GDM1 (cell line): ENCODE results near the gene METRN.
"Not testable (repeated sequence)": the region's sequence is repeated elsewhere in the genome, so short reads cannot be mapped to it uniquely, and the experiment has no call there.

Source experiments
- DNase-seq: peaks from one replicate; lab custom pipeline; 2025; lab: John Stamatoyannopoulos, UW

METRN gene

DNA sequence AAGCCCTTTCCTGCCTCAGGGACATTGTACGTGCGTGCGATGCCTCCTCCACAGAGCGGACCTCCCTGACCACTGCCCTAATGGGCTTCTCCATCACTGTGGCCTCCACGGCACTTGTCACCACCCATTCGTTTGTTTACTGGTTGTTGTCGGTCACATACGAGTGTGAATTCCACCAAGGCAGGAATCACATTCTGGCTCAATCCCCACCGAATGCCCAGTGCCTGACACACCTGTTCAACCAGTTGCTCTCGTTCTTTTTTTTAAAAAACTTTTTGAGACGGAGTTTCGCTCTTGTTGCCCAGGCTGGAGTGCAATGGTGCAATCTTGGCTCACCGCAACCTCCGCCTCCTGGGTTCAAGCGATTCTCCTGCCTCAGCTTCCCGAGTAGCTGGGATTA is 23.7 kb upstream of the METRN start:
- DNase-seq = not testable (repeated sequence)

- DNase-seq = no peak
Measured at GRCh38 chr16:692356-693108, 22.4 kb upstream of the METRN start.

GRCh38 chr16:693364-693763 is 21.6 kb upstream of the METRN start:
- DNase-seq = no peak

DNA sequence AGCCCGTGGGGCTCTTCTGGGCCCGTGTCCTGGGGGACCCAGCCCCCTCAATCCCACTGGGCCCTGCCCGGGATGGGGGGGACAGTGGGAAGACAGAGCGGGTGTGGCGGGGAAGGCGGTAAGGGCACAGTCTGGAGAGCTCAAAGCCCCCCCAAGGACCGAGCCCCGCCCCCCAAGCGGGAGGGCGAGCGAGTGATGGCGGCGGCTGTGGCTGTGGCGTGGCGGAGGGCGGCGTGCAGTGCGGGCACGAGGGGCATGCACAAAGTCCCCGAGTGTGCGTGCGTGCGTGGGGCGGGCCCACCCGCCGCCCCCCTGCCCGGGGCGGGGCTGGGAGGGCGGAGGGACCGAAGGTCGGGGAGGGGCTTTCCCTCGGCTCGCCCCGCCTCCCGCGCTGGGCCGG is 21.2 kb upstream of the METRN start:
- DNase-seq = no peak

- DNase-seq = no peak
Measured at GRCh38 chr16:694187-694862, 20.6 kb upstream of the METRN start.

- no peak for DNase-seq
Measured at GRCh38 chr16:694863-695354, 20.0 kb upstream of the METRN start.

- no peak for DNase-seq
Measured at GRCh38 chr16:695355-696089, 19.4 kb upstream of the METRN start.

DNA sequence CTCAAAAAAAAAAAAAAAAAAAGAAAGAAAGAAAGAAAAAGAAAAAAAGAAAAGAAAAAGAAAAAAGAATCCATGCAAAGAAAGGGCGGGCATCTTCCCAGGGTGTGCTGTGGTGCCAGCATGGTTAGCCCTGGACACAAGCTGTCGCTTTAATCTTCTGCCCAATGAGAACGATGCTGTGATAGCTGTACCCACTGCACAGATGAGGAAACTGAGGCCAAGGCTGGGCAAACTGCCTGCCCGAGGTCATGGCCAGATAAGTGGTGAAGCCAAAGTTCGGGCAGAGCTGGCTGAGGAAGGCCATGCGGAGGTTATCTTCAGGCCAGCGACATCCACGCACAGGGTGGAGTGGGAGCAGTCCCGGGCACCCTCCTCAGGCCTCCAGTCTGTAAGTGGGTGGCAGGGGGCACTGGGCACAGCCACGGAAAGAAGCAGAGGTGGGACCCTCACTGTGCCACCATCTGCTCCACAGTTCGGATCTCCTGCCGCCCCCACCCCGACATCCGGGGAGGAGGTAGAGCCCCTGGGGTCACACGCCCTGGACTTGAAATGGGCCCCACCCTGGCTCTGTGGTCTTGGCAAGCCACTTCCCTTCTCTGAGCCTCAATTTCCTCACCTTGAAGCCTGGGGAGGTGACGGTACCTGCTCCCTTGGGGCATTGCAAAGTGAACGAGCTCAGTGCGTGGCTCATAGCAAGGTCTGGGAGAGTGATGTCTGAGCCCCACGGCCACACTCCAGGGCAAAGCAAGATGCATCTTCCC is 15.8 kb upstream of the METRN start:
- DNase-seq = no peak

GRCh38 chr16:700684-701584 is 14.0 kb upstream of the METRN start:
- no peak for DNase-seq

DNA sequence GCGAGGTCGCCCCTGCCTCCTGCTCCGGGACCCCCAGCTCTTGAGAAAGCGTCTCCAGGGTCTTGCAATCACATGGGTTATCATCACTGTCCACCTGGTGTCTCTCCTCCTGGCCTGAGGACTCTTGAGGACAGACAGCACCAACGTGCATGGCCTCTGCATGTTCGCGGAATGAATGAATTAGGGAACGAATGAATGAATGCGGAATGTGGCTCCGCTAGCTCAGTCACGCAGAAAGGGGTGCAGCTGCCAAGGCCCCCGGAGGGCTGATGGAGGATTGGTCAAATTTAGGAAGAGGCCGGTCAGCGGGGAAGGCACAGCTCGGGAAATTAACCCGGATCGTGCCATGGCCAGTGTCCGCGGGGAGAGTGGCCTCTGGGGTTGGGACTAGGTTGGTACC is 12.6 kb upstream of the METRN start:
- DNase-seq = no peak

DNA sequence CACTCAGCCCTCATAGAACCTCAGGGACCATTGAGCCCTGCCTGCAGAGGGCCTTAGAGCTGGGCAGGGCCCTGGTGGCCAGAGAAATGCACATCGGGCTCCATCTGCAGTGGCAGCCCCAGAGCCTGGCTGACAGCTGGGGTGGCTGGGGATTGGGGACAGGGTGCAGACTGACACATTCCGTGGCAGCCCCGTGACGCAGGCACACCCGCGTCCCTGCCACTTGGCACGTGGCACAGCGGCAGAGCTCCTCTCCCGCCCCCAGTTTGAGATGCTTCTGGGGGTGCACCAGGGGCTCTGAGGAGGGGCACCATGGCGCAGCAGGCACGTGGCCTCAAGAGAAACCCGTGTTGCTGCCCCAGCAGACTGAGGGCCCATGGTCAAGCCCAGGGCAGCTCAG is 11.5 kb upstream of the METRN start:
- DNase-seq = no peak

DNA sequence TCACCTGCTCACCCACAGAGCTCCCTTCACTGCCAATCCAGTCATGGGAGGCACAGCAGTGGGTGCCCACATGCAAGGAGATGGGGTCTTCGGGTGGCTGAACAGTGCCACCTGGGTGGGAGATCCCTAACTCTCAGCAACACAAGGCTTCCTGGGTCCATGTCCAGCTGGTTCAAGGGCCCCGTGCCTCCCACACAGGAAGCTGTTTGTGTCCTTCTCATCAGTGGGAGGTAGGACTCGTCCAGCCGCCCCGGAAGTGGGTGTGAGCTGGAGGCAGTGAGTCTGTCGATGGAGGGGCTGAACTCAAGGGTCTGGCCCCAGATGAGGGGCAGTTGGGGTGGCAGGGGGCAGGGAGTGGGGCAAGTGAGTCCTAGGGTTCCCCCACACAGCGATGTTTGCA is 10.9 kb upstream of the METRN start:
- DNase-seq = no peak

GRCh38 chr16:704552-705380 is 10.2 kb upstream of the METRN start:
- no peak for DNase-seq

- DNase-seq = no peak
Measured at GRCh38 chr16:705431-706188, 9.3 kb upstream of the METRN start, which contains the start of gene FBXL16. Gene FBXL16 (minus strand): TSS chr16:705801. CDS start chr16:697405, 8,396 bp downstream.

DNA sequence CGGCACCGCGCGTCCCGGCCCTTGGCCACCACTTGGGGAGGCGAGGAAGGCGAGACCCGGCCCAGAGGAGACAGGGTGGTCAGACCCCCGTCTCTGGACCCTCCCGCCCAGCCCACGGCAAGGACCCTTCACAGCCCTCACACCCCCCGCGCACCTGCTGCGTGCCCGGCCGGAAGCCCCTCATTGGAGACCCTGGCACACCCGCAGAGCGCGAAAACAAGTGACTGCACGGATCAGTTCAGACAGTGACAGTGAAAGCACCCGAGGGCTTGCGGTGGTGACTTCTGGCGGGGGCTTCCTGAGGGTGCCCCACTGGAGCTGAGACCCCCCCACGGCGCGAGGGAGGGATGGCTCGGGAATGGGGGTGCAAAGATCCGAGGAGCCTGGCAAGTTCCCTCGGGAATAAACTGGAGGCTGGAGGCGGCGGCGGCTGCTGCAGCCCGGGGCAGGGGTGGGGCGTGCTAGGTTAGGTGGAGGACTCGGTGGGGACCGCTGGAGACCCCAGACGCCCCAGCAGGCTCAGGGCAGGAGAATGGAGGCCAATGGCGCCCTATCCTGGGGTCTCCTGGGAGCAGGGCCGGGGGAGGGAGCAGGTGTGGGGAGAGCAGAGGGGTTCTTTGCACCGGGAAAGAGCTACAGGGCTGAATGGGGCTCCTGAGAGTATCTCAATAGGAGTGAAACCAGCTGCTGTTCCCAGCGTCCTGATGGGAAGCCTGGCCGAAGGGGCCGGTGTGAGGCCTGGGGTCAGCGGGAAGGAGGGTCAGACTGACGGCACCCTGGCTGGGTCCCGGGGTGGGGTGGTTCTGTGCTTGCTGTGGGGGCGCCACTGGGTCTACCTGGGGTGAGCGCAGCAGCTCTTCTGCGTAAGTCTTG is 8.5 kb upstream of the METRN start:
- no peak for DNase-seq

- no peak for DNase-seq
Measured at GRCh38 chr16:707062-707538, 7.8 kb upstream of the METRN start.

- no peak for DNase-seq
Measured at GRCh38 chr16:708019-708418, 6.9 kb upstream of the METRN start.

DNA sequence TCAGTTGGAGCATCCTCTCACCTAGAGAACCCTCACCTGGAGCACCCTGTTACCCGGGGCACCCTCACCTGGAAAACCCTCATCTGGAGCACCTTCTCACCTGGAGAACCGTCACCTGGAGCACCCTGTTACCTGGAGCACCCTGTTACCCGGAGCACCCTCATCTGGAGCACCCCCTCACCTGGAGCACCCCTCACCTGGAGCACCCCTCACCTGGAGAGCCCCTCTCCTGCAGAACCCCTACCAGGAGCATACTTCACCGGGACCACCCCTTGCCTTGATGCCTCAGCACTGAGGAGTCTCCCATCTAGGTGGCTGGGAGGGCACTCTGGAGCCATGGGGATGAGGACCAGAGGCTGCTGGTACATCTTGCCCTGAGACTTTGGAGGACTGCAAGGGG is 6.0 kb upstream of the METRN start:
- no peak for DNase-seq
